Memory B cell (primary cell): ENCODE results near the gene AKAP6.

Source experiments
- ATAC-seq: fragments of 150-1000 bp; cut with Tn5 transposase; 2 replicates; pipeline ENCODE4 v1.10.0; 2021; ENCODE audit warnings: low read depth, mild to moderate bottlenecking, moderate library complexity
- DNase-seq, 2 donors: peaks; one replicate each; pipeline ENCODE4 v3.0.0; 2022; ENCODE audit warnings: low spot score in 2 of 2
- H3K27ac Mint-ChIP-seq: one replicate; pipeline ENCODE4 v1.8.0; 2022; ENCODE audit warnings: mild to moderate bottlenecking, moderate library complexity, mixed read lengths
- H3K27me3 Mint-ChIP-seq: one replicate; pipeline ENCODE4 v1.8.0; 2022; ENCODE audit warnings: mixed read lengths
- H3K36me3 Mint-ChIP-seq: one replicate; pipeline ENCODE4 v1.8.0; 2022; ENCODE audit warnings: mild to moderate bottlenecking, mixed read lengths
- H3K4me1 Mint-ChIP-seq: one replicate; pipeline ENCODE4 v1.8.0; 2022; ENCODE audit warnings: mixed read lengths
- H3K4me3 Mint-ChIP-seq: one replicate; pipeline ENCODE4 v1.8.0; 2022; ENCODE audit warnings: mild to moderate bottlenecking, moderate library complexity, mixed read lengths
- H3K9me3 Mint-ChIP-seq: one replicate; pipeline ENCODE4 v1.8.0; 2022; ENCODE audit warnings: mixed read lengths

AKAP6 gene

GRCh38 chr14:32697114-32697513 is 368.0 kb downstream of the AKAP6 start:
- no peak for ATAC-seq
- no peak for DNase-seq
- no peak overlapping the region for H3K27ac Mint-ChIP-seq
- H3K4me3 Mint-ChIP-seq = no peak overlapping the region
- H3K27me3 Mint-ChIP-seq = no peaks in the 10 kb centered on the region
- H3K9me3 Mint-ChIP-seq = no peaks in the 10 kb centered on the region
- H3K4me1 Mint-ChIP-seq = peaks cover 3% of the 10 kb centered on the region
- H3K36me3 Mint-ChIP-seq = no peaks in the 10 kb centered on the region

GRCh38 chr14:32697704-32698103 is 368.6 kb downstream of the AKAP6 start:
- ATAC-seq = no peak
- no peaks in the 10 kb centered on the region for H3K27me3 Mint-ChIP-seq
- H3K4me3 Mint-ChIP-seq = no peak overlapping the region
- H3K9me3 Mint-ChIP-seq = no peaks in the 10 kb centered on the region
- H3K4me1 Mint-ChIP-seq = peaks cover 5% of the 10 kb centered on the region
- no peak for DNase-seq
- no peaks in the 10 kb centered on the region for H3K36me3 Mint-ChIP-seq
- no peak overlapping the region for H3K27ac Mint-ChIP-seq

DNA sequence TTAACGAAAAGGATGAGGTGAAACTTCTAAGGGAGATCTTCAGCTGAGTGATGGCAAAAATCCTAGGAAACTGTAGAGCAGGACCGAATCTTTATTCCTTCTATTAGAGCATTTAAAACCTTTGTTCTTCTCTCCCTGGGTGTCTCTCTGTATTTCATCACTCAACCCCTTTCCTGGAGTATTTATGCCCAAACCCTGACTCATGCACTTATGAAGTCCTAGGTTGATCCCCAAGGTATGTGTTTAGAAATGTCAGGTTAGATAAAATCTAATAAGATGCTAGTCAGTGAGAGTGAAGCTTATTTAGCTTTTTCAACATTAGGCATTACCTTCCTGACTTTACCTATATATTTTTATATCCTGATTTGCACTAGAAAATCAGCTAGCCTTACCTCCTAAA is 369.7 kb downstream of the AKAP6 start:
- Mint-ChIP-seq H3K4me3 (no peak overlapping the region), H3K36me3 (no peaks in the 10 kb centered on the region), H3K27ac (no peak overlapping the region), H3K9me3 (no peaks in the 10 kb centered on the region), H3K4me1 (peaks cover 13% of the 10 kb centered on the region), H3K27me3 (no peaks in the 10 kb centered on the region)
- DNase-seq (no peak), ATAC-seq (no peak)

DNA sequence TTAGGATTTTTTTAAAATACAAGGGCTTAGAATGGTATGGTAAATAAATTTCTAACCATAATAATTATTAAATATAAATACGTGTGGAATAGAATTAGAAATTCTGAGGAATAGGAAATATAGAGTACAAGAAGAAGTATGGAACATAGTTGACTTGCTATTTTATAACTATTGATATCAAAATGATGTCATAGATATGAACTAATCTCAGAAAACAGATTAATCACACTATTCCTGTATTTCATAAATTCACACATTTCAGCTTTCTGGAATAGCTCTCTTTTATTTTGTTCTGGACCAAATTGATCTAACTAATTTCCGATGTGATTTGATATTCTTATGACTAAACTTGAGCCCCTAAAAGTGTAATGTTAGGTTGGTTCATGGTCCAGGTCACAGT is 372.4 kb downstream of the AKAP6 start:
- no peak overlapping the region for H3K27ac Mint-ChIP-seq

GRCh38 chr14:32702088-32702487 is 373.0 kb downstream of the AKAP6 start:
- Mint-ChIP-seq H3K36me3 (no peaks in the 10 kb centered on the region), H3K4me1 (peaks cover 18% of the 10 kb centered on the region)

More for the DNA sequence above, 372.4 kb downstream of the AKAP6 start:
- DNase-seq = no peak
- no peak overlapping the region for H3K4me3 Mint-ChIP-seq
- H3K36me3 Mint-ChIP-seq = no peaks in the 10 kb centered on the region
- H3K27me3 Mint-ChIP-seq = no peaks in the 10 kb centered on the region
- no peak for ATAC-seq
- H3K4me1 Mint-ChIP-seq = peaks cover 14% of the 10 kb centered on the region
- H3K9me3 Mint-ChIP-seq = peaks cover 4% of the 10 kb centered on the region

DNA sequence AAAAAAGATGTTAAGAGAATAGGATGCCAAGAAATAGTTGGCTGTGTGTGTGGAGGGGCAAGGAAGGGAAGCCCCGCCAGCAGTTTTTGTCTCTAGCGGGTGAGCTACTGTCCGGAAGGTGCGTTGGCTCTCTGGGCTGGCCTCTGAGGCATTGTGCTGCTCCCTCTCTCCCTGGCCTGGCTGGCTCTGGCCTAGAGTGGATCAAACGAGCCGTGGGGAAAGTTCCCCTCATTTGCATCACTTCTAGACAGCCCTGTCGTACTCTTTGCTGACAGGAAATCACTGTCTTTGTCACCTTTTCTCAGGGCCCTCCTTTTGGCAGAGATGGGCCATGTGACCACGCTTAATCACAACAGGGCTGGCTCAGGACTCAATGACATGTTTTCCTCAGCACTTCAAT is 373.5 kb downstream of the AKAP6 start:
- Mint-ChIP-seq H3K27me3 (no peaks in the 10 kb centered on the region), H3K36me3 (no peaks in the 10 kb centered on the region), H3K27ac (peak overlapping the region; percentile 88), H3K9me3 (peaks cover 4% of the 10 kb centered on the region), H3K4me1 (peaks cover 18% of the 10 kb centered on the region), H3K4me3 (no peak overlapping the region)
- DNase-seq (peak; percentile 17 to 20), ATAC-seq (peak; percentile 93)

More at GRCh38 chr14:32702088-32702487, 373.0 kb downstream of the AKAP6 start:
- no peak overlapping the region for H3K27ac Mint-ChIP-seq
- no peak for DNase-seq
- no peaks in the 10 kb centered on the region for H3K27me3 Mint-ChIP-seq
- H3K9me3 Mint-ChIP-seq = peaks cover 4% of the 10 kb centered on the region
- H3K4me3 Mint-ChIP-seq = no peak overlapping the region
- ATAC-seq = no peak

DNA sequence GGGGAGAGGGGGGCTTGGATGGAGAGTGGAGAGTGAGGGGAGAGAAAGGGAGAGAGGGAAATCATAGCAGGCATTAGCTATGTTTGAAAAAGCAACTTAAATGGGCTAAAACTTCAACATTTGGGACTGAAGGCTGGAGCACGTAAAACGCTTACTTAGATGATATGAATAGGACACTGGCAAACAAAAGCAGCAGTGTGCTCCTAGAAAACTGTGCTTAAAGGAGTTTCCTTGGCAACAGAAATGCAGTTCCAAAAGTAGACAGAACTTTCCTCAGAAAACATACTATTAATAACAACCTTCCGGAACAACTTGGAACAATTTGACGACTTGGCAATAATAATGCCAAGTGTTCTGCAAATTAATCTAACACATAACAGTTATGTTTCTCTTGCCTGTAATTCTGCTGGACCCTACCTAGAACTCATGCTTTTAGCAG is 374.1 kb downstream of the AKAP6 start:
- H3K9me3 Mint-ChIP-seq = peaks cover 4% of the 10 kb centered on the region
- no peaks in the 10 kb centered on the region for H3K36me3 Mint-ChIP-seq
- H3K4me1 Mint-ChIP-seq = peaks cover 20% of the 10 kb centered on the region
- peak overlapping the region; percentile 88 for H3K27ac Mint-ChIP-seq
- ATAC-seq (no peak), DNase-seq (no peak)
- no peaks in the 10 kb centered on the region for H3K27me3 Mint-ChIP-seq
- no peak overlapping the region for H3K4me3 Mint-ChIP-seq

DNA sequence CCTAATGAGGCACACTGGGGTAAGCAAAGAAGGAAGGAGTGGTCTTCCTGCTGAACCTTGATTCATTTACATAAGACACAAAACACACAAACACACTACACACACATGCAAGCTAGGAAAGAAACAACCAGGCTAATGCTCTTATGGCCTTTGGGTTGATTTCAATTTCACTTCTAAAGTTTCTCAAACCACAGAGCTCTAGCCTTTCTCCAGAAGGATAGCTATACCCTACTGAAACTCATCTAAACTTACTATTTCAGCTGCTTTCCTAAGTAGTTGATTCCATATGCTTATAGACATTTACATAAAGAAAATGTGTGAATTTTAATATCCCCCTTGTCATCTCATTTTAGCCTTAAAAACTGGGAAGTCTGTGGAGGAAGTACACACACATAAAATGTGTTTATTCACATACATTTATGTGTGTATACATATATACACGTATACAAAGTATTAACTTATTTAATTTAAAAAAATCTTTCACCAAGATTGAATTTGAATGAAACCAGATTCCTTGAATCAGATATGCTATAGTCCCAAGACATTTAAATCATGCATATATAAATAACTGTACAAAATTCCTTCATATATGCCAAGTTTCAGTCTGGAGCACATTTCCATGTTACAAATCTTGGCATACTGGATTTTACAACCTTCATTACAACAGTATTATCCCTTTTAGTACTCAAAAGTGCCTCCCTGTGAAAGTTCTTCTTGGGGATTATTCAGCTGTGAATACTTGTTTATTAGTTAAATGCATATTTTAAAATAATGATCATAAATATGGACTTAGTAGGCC is 377.8 kb downstream of the AKAP6 start:
- Mint-ChIP-seq H3K36me3 (no peaks in the 10 kb centered on the region), H3K4me3 (no peak overlapping the region), H3K9me3 (peaks cover 4% of the 10 kb centered on the region), H3K27ac (peak overlapping the region; percentile 45), H3K4me1 (peaks cover 20% of the 10 kb centered on the region), H3K27me3 (no peaks in the 10 kb centered on the region)
- ATAC-seq (no peak), DNase-seq (no peak)

DNA sequence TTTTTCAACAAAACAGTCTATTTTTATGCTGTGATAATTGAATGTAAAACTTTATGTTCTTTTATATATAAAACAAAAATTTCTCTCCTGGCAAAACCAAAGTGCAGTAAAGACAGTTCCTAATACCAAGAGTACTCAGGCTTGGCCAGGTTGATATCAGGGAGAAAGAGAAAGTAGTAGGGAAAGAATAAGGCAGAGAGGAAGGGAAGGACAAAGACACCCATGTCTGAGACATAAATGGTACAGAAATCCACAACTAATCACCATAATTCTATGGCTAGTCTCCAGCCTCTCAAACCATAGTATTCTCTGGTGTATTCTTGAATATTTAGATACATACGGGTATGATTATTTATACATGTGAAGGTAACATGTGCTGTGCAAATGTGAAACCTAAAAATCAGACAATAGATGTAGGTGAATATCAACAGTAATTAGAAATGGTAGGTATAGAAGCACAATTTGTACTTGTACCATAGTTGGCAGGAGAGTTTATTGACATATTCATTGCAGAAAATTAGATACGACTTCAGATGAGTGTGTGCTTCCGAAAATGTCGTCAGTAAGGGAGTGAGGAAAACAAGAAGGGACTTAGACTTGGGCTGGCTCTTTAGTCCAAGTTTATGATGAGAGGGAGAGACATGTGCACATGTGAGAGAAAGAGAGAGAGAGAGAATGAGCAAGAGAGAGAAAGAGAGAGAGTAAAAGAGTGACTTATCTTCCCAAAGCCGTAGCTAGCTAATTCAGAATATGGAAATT is 378.8 kb downstream of the AKAP6 start:
- no peak overlapping the region for H3K4me3 Mint-ChIP-seq

GRCh38 chr14:32709027-32709426 is 379.9 kb downstream of the AKAP6 start:
- DNase-seq (no peak), ATAC-seq (no peak)
- H3K9me3 Mint-ChIP-seq = peaks cover 4% of the 10 kb centered on the region
- no peak overlapping the region for H3K4me3 Mint-ChIP-seq
- H3K36me3 Mint-ChIP-seq = no peaks in the 10 kb centered on the region
- H3K27ac Mint-ChIP-seq = no peak overlapping the region
- H3K4me1 Mint-ChIP-seq = peaks cover 10% of the 10 kb centered on the region
- no peaks in the 10 kb centered on the region for H3K27me3 Mint-ChIP-seq

More for the DNA sequence above, 378.8 kb downstream of the AKAP6 start:
- Mint-ChIP-seq H3K4me1 (peaks cover 15% of the 10 kb centered on the region), H3K27me3 (no peaks in the 10 kb centered on the region), H3K27ac (no peak overlapping the region), H3K9me3 (peaks cover 4% of the 10 kb centered on the region), H3K36me3 (no peaks in the 10 kb centered on the region)
- DNase-seq (no peak), ATAC-seq (no peak)

DNA sequence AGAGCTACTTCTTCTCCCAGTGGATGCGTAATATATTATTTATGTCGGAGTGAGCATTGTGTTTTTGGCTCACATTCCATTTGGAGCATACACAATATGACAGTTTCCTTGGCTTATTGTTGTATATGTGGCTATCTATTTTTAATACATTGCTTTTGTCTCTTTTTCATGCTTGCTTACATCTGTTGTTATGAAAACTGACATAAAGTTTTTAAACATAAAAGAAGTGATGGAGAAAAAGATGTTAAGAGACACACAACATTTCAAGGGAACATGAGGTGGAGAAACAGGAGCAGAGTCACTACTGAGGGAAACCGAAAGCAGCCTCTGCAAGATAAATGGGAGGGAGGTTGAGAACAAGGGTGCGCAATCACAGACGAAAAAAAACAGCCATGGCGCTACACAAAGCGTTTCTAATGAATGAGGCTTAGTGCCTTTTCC is 381.2 kb downstream of the AKAP6 start:
- Mint-ChIP-seq H3K27ac (no peak overlapping the region), H3K9me3 (peaks cover under 1% of the 10 kb centered on the region), H3K4me3 (no peak overlapping the region), H3K36me3 (no peaks in the 10 kb centered on the region), H3K4me1 (peaks cover 6% of the 10 kb centered on the region), H3K27me3 (no peaks in the 10 kb centered on the region)
- ATAC-seq = no peak
- no peak for DNase-seq

- no peak overlapping the region for H3K27ac Mint-ChIP-seq
Observed at GRCh38 chr14:32710731-32711680, 381.9 kb downstream of the AKAP6 start.

GRCh38 chr14:32713856-32714255 is 384.8 kb downstream of the AKAP6 start:
- no peak overlapping the region for H3K4me3 Mint-ChIP-seq
- DNase-seq (no peak), ATAC-seq (no peak)
- H3K4me1 Mint-ChIP-seq = no peaks in the 10 kb centered on the region
- H3K36me3 Mint-ChIP-seq = no peaks in the 10 kb centered on the region
- no peaks in the 10 kb centered on the region for H3K27me3 Mint-ChIP-seq
- no peak overlapping the region for H3K27ac Mint-ChIP-seq
- no peaks in the 10 kb centered on the region for H3K9me3 Mint-ChIP-seq

More at GRCh38 chr14:32710731-32711680, 381.9 kb downstream of the AKAP6 start:
- no peak for ATAC-seq
- no peaks in the 10 kb centered on the region for H3K9me3 Mint-ChIP-seq
- no peak overlapping the region for H3K4me3 Mint-ChIP-seq
- peaks cover 6% of the 10 kb centered on the region for H3K4me1 Mint-ChIP-seq
- H3K27me3 Mint-ChIP-seq = no peaks in the 10 kb centered on the region
- no peak for DNase-seq
- H3K36me3 Mint-ChIP-seq = no peaks in the 10 kb centered on the region
